UCSD-AML1 (cell line): Measurements from ENCODE around the gene RPS14.

Source experiments
- DNase-seq: peaks from one replicate; lab custom pipeline; 2025; ENCODE audit not compliant: unreplicated experiment; lab: John Stamatoyannopoulos, UW

Gene RPS14

DNA sequence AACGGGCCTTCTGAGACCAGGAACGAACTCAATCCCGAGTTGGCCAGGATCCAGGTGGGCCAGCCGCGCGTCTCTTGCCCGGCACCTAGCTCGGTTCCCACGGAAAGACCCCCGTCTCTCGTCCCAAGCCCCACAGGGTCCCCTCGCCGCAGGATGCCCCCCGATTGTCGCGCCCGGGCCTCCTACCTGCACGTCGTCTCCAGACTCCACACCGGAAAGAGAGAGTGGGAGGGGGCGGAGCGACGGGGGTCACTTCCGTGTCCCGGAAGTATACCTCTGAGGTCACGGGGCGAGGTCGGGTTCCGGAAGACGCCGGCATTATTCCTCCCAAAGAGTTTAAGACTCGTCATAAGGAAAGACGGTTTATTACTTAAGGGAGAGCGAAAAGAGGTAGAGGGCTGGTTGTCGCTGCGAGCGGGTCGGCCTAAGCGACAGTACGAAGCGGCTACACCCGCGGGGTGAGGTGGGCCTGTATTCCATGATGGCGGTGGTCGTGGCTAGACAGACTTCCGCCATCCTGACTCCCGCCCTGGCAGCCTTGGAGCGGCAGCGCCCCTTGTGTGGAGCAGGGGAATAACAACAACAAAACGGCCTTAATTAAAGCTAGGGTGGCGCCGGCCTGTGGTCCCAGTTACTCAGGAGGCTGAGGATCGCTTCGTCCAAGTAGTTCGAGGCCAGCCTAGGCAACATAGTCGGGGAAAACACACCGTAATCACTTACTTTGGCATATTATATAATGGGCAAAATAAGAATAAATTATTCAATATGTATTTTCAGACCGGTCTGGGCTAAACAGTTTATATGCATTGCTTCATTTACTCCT is at the start of gene RPS14:
RPS14 (minus strand) TSS at position 223 of the 823 bp plus-strand sequence. CDS start 2,006 bp downstream, outside the sequence.
- DNase-seq: peak; percentile 96

DNA sequence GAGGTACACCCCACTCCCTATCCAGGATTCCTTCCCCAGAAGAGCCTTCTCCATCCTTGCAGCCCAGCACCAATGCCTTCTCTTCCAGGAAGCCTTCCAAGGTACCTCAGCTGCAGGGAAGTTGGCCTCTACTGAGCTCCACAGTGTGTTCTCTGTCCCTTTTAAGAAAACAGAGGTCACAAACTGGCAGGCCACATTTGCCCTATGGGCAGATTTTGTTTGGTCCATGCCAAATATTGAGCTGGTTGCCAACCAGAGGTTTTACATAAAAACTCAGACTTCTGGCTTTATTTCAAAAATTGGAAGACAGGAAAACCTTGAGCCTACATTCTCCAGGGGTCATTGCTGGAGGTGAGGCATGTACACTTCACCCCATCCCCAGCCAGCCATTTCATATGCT is 49.4 kb upstream of the RPS14 start:
- DNase-seq: no peak

- DNase-seq: no peak
Observed at GRCh38 chr5:150498501-150498900, 49.0 kb upstream of the RPS14 start.

GRCh38 chr5:150497989-150498317 is 48.4 kb upstream of the RPS14 start:
- no peak for DNase-seq

- no peak for DNase-seq
Observed at GRCh38 chr5:150497274-150497988, 47.9 kb upstream of the RPS14 start.

GRCh38 chr5:150496534-150496933 is 47.0 kb upstream of the RPS14 start:
- DNase-seq: no peak

GRCh38 chr5:150496098-150496497 is 46.6 kb upstream of the RPS14 start:
- no peak for DNase-seq

DNA sequence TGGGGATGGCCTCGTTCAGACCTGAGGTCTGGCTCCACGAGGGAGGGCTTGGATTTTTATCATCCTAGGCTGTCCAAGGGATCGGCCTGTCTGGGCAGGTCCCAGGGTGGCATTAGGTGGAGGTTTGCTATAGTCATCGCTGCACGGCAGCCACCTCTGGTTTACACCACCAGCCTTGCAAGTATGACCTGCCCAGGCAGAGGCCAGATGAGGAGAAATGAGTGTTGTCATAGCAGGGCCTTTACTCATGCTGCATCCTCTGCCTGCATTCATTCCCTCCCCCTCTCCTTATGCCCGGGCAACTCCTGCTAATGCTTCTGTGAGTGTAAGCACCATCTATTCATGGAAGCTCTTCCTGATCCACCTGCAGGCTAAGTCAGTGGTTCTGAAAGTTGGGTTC is 43.1 kb upstream of the RPS14 start:
- DNase-seq: no peak

DNA sequence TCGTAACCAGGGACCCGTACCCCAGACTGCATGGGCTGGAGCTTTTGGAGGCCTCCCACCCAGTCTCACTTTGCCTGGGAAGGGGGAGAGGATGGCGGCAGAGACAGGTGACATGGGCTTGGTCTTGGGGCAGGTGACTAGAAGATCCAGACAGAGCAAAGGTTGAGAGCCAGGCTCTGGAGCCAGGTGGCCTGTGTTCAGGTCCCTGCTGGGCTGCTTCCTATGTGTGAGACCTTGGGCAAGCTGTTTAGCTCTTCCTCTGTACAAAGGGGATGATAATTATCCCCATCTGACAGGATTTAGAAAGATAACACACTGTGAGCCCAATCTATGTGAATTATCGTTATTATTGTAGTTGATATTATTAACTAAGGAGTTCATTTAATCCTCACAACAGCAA is 42.3 kb upstream of the RPS14 start:
- no peak for DNase-seq

- no peak for DNase-seq
Observed at GRCh38 chr5:150490754-150491153, 41.2 kb upstream of the RPS14 start.

DNA sequence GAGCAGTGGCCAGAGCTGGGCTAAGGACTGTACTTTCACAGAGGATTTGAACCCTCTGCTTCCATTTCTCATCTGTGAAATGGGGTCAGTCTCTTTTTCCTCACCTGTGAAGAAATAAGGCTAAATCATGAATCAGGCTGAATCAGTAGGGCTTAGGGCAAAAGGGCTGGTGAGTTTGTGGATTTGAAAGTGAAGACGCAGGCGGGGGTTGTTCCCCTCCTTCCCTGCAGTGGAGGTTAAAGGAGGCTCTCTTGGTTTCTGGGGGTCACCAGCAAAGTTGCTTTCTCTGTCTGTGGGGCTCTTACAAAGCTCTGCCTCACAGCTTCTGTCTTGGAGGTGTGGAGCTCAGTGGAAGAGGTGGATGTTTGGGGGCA is 40.7 kb upstream of the RPS14 start:
- no peak for DNase-seq

DNA sequence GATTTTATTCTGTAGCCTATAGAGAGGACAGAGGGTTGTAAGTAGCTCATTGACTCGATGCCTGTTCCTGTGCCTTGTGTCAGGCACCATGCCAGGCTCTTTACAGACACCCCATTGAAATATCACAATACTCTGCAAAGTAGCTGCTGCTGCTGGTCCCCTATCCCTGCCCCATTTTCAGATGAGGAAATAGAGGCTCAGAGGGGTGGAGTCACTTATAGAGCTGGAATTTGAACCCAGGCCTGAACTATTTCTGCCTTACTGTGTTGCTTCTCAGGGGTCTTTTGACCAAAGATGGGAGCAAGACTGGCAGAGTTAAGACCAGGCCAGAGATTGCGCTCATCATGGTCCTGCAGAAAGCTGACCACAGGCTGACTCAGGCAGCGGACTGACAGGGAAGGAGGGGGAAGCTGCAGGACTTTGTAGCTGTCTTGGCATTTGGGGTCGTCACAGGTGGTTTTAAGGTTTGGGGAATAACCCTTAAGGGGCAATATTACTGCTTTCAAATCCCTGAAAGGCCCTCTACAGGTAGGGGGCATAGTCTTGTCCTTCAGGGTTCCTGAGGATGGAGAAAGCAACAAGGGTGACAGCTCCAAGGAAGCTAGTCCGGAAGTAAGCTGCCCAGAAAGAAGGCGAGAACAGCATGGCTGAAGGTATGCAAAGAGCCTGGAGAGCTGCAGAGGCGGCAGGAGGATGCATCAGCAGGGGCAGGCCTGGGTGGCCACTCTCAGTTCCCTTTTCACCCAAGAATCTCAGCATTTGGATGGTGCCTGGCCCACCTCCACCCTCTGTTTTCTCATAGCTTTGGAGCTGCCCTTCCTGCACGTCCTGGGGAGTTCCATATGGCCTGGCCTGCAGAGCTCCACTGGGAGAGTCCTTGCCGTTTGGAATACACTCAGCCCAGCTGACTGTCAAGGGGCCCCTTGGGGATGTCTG is 40.1 kb upstream of the RPS14 start:
- DNase-seq: no peak

- DNase-seq: peak; percentile 56
Observed at GRCh38 chr5:150488519-150489359, 39.2 kb upstream of the RPS14 start.

DNA sequence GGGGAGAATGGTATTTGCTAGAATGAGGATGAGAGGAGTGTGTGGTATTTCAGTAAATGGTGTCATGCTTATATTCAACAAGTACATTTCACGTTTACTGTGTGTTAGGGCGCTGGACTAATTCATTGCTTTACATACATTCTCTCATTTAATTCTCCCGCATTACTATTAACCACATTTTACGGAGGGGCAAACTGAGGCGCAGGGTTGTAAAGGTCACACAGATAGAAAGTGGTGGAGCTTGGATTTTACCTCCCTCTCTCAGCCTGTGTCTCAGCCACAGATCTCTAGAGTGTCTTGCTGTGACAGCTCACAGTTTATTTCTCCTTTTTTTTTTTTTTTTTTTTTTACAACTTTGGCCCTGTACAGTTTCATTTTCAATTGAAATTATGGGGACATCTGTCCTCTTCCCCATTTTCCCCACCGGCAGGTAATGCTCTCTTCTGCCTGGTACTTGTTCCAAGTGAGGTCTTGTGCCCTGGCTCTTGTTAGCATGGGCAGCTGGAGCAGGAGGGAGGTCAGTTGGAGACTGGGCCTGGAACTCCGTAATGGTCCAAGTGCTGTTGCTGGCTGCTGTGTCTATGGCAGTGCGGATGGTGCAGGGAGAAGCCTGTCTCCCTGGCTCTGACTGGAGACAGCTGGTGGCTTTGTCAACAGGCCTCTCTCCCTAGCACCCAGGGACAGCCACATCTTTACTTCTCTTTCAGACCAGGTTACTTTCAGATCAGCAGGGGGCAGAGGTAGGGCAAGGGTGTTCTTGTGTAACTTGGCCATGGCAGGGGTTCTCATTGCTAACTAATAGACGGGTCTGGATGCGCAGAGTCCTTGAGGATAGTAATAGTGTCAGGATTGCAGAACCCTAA is 37.9 kb upstream of the RPS14 start:
- peak; percentile 44 for DNase-seq

DNA sequence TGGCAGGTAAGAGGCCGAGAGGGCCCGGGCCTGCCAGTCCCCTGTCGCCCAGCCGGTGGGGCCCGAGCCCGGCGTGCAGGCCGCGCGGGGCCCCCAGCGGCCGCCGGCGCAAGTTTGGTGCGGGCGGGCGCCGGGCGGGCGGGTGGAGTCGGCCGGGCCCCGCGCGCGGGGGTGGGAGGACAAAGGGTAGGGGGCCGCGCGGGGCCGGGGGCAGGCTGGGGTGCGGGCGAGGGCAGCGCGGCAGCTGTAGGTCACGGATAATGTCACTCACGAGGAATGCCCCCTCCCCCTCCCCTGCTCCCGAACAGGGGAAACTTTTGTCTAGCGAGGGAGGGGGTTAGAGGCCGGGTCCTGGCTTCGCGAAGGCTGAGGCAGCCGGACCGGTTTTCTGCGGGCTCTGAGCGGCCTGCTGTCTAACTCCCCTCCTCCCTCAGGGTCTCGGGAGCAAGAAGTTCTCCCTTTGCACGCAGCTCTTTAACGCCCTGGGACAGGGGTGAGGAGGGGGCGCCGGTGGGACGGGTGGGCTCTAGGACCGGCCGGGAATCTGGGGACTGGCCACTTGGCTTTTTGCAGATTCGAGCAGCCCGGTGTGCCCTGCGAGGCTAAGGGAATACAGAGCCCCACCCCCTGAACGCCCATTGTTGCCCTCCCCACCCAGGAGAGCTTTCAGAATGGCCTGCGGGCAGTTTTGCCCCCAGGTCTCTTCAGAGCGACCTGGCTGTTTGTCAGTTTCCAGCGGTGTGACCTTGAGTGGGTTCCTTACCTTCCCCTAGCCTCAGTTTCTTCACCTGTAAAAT is 37.1 kb upstream of the RPS14 start:
- peak; percentile 83 for DNase-seq

- DNase-seq: peak; percentile 62
Observed at GRCh38 chr5:150485693-150486401, 36.3 kb upstream of the RPS14 start.

DNA sequence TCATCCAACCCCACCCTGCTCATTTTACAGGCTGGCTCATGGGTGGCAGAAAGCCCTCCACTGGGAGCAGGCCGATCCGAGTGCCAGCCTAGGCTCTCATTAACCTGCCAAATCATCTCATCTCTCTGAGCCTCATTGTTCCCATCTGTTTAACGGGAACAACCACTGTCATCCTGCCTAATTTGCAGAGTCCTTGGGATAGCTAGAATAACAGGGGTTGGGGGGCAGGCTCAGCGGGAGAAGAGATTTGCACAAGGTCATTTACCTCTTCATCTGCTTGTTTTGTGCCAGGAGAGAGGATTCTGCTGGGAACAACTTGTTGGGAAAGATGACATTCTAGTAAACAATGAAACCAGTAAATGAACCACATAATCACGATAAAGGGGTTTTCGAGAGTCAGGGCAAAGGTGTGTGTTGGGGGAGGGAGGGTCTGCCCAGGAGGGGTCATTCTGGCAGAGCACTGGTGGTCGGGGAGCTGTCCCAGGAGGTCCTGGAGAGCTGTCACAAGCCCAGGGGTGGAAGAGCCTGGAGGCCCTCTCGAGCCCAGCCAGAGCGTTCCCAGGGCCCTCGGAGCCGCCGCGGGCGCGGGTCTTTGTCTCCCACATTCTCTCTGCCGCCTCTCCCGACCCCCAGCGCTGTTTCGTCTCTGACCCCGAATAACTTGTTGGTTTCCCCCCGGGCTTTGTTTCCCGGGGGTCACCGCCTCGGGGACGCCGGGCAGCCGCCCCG is 35.6 kb upstream of the RPS14 start:
- no peak for DNase-seq
